ENCODE data around the gene FRAT2.

DNA sequence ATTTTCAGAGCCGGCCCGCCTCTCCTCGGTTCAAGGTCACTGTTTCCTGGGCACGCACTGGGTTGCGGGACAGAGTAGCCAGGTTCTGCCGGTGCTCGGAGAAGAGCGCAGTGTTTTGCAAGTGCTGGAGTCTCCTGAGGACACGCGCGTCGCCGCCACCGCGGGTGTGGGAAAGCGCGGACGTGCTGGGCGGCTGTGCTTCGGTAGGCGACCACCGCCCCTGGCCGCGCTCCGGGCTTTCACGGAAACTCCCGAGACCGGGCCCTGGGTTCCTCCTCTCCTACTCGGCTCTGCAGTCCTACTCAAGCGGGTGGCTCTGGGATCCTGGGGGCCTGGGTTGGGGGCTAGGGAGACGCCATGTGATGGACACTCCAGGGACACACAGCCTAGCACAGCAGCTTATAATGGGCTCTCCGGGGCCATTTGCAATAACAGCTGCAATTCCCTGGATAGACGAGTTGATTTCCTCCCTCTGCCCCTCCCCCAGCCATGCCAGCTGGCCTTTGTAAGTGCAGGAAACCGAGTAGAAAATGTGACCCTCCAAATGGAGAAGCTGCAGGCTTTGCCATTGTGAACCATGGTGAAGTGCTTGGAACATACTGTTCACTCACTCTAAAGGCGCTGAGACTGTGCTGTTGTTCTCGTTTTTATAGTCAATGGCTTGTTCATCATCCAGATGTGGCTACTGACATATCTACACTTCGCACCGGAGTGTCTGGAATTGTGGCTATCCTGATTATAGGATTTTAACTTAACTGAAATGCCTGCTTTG lies 13.3 kb downstream of the FRAT2 start:
- TF ChIP-seq CTCF (conservative IDR thresholded peaks at IDR 0.05; ENCODE audit: low read depth, low read length) (no peak), EZH2 (IDR thresholded peaks at IDR 0.05; ENCODE audit: borderline replicate concordance, low read depth, low read length, poor library complexity, severe bottlenecking) (no peak)

All from A673 (cell line).